Loucy (cell line): Measurements from ENCODE around the gene ZNF837.

ENCODE experiments used
- H2AFZ ChIP-seq: fragments of 200-600 bp; sonication (generic); 2 replicates; pipeline ENCODE4 v1.6.0; 2016; ENCODE audit warnings: antibody characterized with exemption, mild to moderate bottlenecking, low read length, moderate library complexity
- H3F3A ChIP-seq: fragments of 200-600 bp; 2 replicates; pipeline ENCODE4 v1.6.0; 2016; ENCODE audit warnings: antibody characterized with exemption, low read depth, mild to moderate bottlenecking
- H3K27me3 ChIP-seq: fragments of 200-600 bp; sonication (generic); 2 replicates; pipeline ENCODE4 v1.6.1; 2014; ENCODE audit warnings: low read length, mild to moderate bottlenecking; ENCODE audit not compliant: insufficient read depth, poor library complexity, severe bottlenecking
- H3K36me3 ChIP-seq: fragments of 200-600 bp; sonication (generic); 2 replicates; pipeline ENCODE4 v1.6.1; 2016; ENCODE audit warnings: low read length; ENCODE audit not compliant: insufficient read depth
- H3K4me1 ChIP-seq: fragments of 200-600 bp; sonication (generic); 2 replicates; pipeline ENCODE4 v1.5.1; 2014; ENCODE audit warnings: low read length, mild to moderate bottlenecking; ENCODE audit not compliant: insufficient read depth, poor library complexity, severe bottlenecking
- H3K4me2 ChIP-seq: fragments of 200-600 bp; sonication (generic); 2 replicates; pipeline ENCODE4 v1.6.0; 2014; ENCODE audit warnings: antibody characterized with exemption, low read length, low read depth, mild to moderate bottlenecking; ENCODE audit not compliant: poor library complexity, severe bottlenecking
- H3K4me3 ChIP-seq: fragments of 200-600 bp; sonication (generic); 2 replicates; pipeline ENCODE4 v1.5.1; 2014; ENCODE audit warnings: low read length, mild to moderate bottlenecking, mixed read lengths; ENCODE audit not compliant: poor library complexity, severe bottlenecking
- H3K79me2 ChIP-seq: fragments of 200-600 bp; sonication (generic); 2 replicates; pipeline ENCODE4 v1.6.1; 2014; ENCODE audit warnings: low read length; ENCODE audit not compliant: insufficient read depth
- H3K9ac ChIP-seq: fragments of 200-600 bp; sonication (generic); 2 replicates; pipeline ENCODE4 v1.6.0; 2014; ENCODE audit warnings: mild to moderate bottlenecking, low read depth, low read length, moderate library complexity; ENCODE audit not compliant: poor library complexity, severe bottlenecking
- H3K9me2 ChIP-seq: fragments of 200-600 bp; sonication (generic); replicated peaks from 2 replicates; pipeline ENCODE4 v1.6.1; 2016; ENCODE audit warnings: low read depth, low read length, mixed read lengths
- H3K9me3 ChIP-seq: fragments of 200-600 bp; sonication (generic); 2 replicates; pipeline ENCODE4 v1.6.1; 2014; ENCODE audit warnings: mild to moderate bottlenecking, antibody characterized with exemption, low read length, low read depth; ENCODE audit not compliant: insufficient read depth
- H4K20me1 ChIP-seq: fragments of 200-600 bp; sonication (generic); 2 replicates; pipeline ENCODE4 v1.6.0; 2014; ENCODE audit warnings: antibody characterized with exemption, low read length, mild to moderate bottlenecking; ENCODE audit not compliant: insufficient read depth, poor library complexity, severe bottlenecking
- EZH2phosphoT487 ChIP-seq: fragments of 200-600 bp; IDR thresholded peaks from 2 replicates; pipeline ENCODE4 v1.6.1; 2018; ENCODE audit warnings: antibody characterized with exemption, mild to moderate bottlenecking, moderate library complexity, borderline replicate concordance
- TF ChIP-seq, protein P1 (sequence below): fragments of 200-600 bp; sonication (generic); conservative IDR thresholded peaks from 2 replicates; pipeline ENCODE4 v1.5.1; 2014; ENCODE audit warnings: mild to moderate bottlenecking, antibody characterized with exemption, low read length

ZNF837 gene

GRCh38 chr19:58336820-58337219 lies 44.0 kb downstream of the ZNF837 start:
- TF ChIP-seq, protein P1, sequence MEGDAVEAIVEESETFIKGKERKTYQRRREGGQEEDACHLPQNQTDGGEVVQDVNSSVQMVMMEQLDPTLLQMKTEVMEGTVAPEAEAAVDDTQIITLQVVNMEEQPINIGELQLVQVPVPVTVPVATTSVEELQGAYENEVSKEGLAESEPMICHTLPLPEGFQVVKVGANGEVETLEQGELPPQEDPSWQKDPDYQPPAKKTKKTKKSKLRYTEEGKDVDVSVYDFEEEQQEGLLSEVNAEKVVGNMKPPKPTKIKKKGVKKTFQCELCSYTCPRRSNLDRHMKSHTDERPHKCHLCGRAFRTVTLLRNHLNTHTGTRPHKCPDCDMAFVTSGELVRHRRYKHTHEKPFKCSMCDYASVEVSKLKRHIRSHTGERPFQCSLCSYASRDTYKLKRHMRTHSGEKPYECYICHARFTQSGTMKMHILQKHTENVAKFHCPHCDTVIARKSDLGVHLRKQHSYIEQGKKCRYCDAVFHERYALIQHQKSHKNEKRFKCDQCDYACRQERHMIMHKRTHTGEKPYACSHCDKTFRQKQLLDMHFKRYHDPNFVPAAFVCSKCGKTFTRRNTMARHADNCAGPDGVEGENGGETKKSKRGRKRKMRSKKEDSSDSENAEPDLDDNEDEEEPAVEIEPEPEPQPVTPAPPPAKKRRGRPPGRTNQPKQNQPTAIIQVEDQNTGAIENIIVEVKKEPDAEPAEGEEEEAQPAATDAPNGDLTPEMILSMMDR: no peak
- no peak for TF ChIP-seq EZH2phosphoT487
- H3K9me2 ChIP-seq: no peaks in the 10 kb centered on the region
- H3K4me2 ChIP-seq: no peak overlapping the region
- H3K9me3 ChIP-seq: no peaks in the 10 kb centered on the region
- H3K27me3 ChIP-seq: no peaks in the 10 kb centered on the region
- H3K4me1 ChIP-seq: peaks cover 21% of the 10 kb centered on the region
- H2AFZ ChIP-seq: no peak overlapping the region
- H4K20me1 ChIP-seq: no peaks in the 10 kb centered on the region
- H3K4me3 ChIP-seq: no peak overlapping the region
- H3K79me2 ChIP-seq: no peaks in the 10 kb centered on the region
- no peaks in the 10 kb centered on the region for H3F3A ChIP-seq
- no peak overlapping the region for H3K9ac ChIP-seq
- H3K36me3 ChIP-seq: no peaks in the 10 kb centered on the region

GRCh38 chr19:58336216-58336615 lies 44.6 kb downstream of the ZNF837 start:
- H3K36me3 ChIP-seq: no peaks in the 10 kb centered on the region
- H3K4me2 ChIP-seq: no peak overlapping the region
- no peaks in the 10 kb centered on the region for H3K27me3 ChIP-seq
- no peaks in the 10 kb centered on the region for H3K9me3 ChIP-seq
- H2AFZ ChIP-seq: no peak overlapping the region
- no peaks in the 10 kb centered on the region for H3K79me2 ChIP-seq
- H4K20me1 ChIP-seq: no peaks in the 10 kb centered on the region
- H3K9ac ChIP-seq: no peak overlapping the region
- H3F3A ChIP-seq: no peaks in the 10 kb centered on the region
- H3K9me2 ChIP-seq: no peaks in the 10 kb centered on the region
- peaks cover 20% of the 10 kb centered on the region for H3K4me1 ChIP-seq
- H3K4me3 ChIP-seq: no peak overlapping the region
- no peak for TF ChIP-seq EZH2phosphoT487
- TF ChIP-seq, protein P1: no peak

GRCh38 chr19:58335630-58336029 lies 45.2 kb downstream of the ZNF837 start:
- Histone ChIP-seq H3K36me3 (no peaks in the 10 kb centered on the region), H3K9me3 (no peaks in the 10 kb centered on the region), H3K79me2 (no peaks in the 10 kb centered on the region), H4K20me1 (no peaks in the 10 kb centered on the region), H3K4me3 (no peak overlapping the region), H3K4me2 (no peak overlapping the region), H3K9ac (no peak overlapping the region), H3K27me3 (no peaks in the 10 kb centered on the region), H2AFZ (no peak overlapping the region), H3K9me2 (no peaks in the 10 kb centered on the region), H3K4me1 (peaks cover 20% of the 10 kb centered on the region), H3F3A (no peaks in the 10 kb centered on the region)
- TF ChIP-seq, protein P1: no peak
- TF ChIP-seq EZH2phosphoT487: no peak
